SK-N-SH (cell line): Measurements from ENCODE around the gene MAGI2. TPM values are rescaled to one million over a fixed set of nuclear protein-coding genes. Genes with fewer than 3 reads are reported as not detected.

Experiments used
- CTCF ChIA-PET: fragments of 300-600, 350-600 bp; formaldehyde crosslinking; extraction: SDS; loops from one replicate; lab custom pipeline; 2021; lab: Yijun Ruan, JAX
- POLR2A ChIA-PET: fragments of 350-600 bp; sonication (Branson Sonifier 250); formaldehyde crosslinking; extraction: SDS; loops from one replicate; lab custom pipeline; 2020; ENCODE audit warnings: antibody characterized with exemption, inconsistent platforms; lab: Yijun Ruan, JAX
- DNase-seq: peaks from one replicate; pipeline ENCODE4 v3.0.0; 2012
- H2AFZ ChIP-seq: fragments of 200-600 bp; sonication (generic); 2 replicates; pipeline ENCODE4 v1.8.1; 2016; ENCODE audit warnings: antibody characterized with exemption, mild to moderate bottlenecking, low read depth
- H3F3A ChIP-seq: fragments of 200-600 bp; sonication (generic); replicated peaks from 2 replicates; pipeline ENCODE3; 2016; ENCODE audit warnings: antibody characterized with exemption, mild to moderate bottlenecking; ENCODE audit not compliant: insufficient read depth
- H3K27ac ChIP-seq, 2 experiments: fragments of 200-500 bp in 1 of 2; fragments of 200-600 bp in 1 of 2; sonication (Bioruptor generic) in 1 of 2; sonication (generic), shearing (Covaris generic) in 1 of 2; 2 replicates each; pipeline versions ENCODE4 v1.5.1 to v1.6.1; 2014 to 2016; ENCODE audit warnings: low read depth in 2 of 2, inconsistent platforms in 1 of 2, low read length in 1 of 2, mild to moderate bottlenecking in 1 of 2, mixed read lengths in 1 of 2
- H3K27me3 ChIP-seq: fragments of 200-600 bp; sonication (generic), shearing (Covaris generic); 2 replicates; pipeline ENCODE4 v1.6.1; 2016; ENCODE audit warnings: mixed run types; ENCODE audit not compliant: insufficient read depth
- H3K36me3 ChIP-seq, 2 experiments: fragments of 200-500 bp in 1 of 2; fragments of 200-600 bp in 1 of 2; sonication (Bioruptor generic) in 1 of 2; sonication (generic) in 1 of 2; replicated peaks in 1 of 2; 2 replicates each; pipeline versions ENCODE3 to v1.5.1; 2014 to 2016; ENCODE audit warnings: low read length in 1 of 2, mild to moderate bottlenecking in 1 of 2; ENCODE audit not compliant: insufficient read depth in 2 of 2, control insufficient read depth in 1 of 2
- H3K4me1 ChIP-seq, 2 experiments: fragments of 200-500 bp in 1 of 2; fragments of 200-600 bp in 1 of 2; sonication (Bioruptor generic) in 1 of 2; sonication (generic), shearing (Covaris generic) in 1 of 2; 2 replicates each; pipeline versions ENCODE4 v1.5.1 to v1.6.1; 2014 to 2016; ENCODE audit warnings: low read depth in 1 of 2, low read length in 1 of 2, mixed run types in 1 of 2; ENCODE audit not compliant: insufficient read depth in 2 of 2, control insufficient read depth in 1 of 2
- H3K4me2 ChIP-seq: fragments of 200-600 bp; sonication (generic), shearing (Covaris generic); 2 replicates; pipeline ENCODE4 v1.6.1; 2017; ENCODE audit warnings: mixed run types
- H3K4me3 ChIP-seq, 2 experiments: fragments of 200-500 bp in 1 of 2; fragments of 200-600 bp in 1 of 2; sonication (Bioruptor generic) in 1 of 2; sonication (generic), shearing (Covaris generic) in 1 of 2; 2 replicates each; pipeline versions ENCODE4 v1.5.1 to v1.8.1; 2014 to 2016; ENCODE audit warnings: low read depth in 2 of 2, inconsistent platforms in 1 of 2, low read length in 1 of 2, mild to moderate bottlenecking in 1 of 2, mixed read lengths in 1 of 2, moderate library complexity in 1 of 2
- H3K79me2 ChIP-seq: fragments of 200-600 bp; sonication (generic); 2 replicates; pipeline ENCODE4 v1.8.1; 2017; ENCODE audit warnings: mild to moderate bottlenecking; ENCODE audit not compliant: insufficient read depth
- H3K9ac ChIP-seq: fragments of 200-600 bp; sonication (generic); 2 replicates; pipeline ENCODE4 v1.6.1; 2017; ENCODE audit warnings: mixed run types
- H3K9me2 ChIP-seq: fragments of 200-600 bp; sonication (generic); 2 replicates; pipeline ENCODE4 v1.6.1; 2017; ENCODE audit warnings: mixed run types
- H3K9me3 ChIP-seq: fragments of 200-600 bp; sonication (generic); 2 replicates; pipeline ENCODE4 v1.6.1; 2017; ENCODE audit warnings: mixed run types, mild to moderate bottlenecking, moderate library complexity
- H4K20me1 ChIP-seq: fragments of 200-600 bp; sonication (generic); 2 replicates; pipeline ENCODE4 v1.6.1; 2017; ENCODE audit warnings: mild to moderate bottlenecking, mixed run types; ENCODE audit not compliant: insufficient read depth
- CTCF ChIP-seq: fragments of 200-600 bp; sonication (generic); IDR thresholded peaks from 2 replicates; pipeline ENCODE4 v1.6.1; 2017; ENCODE audit warnings: antibody characterized with exemption, mild to moderate bottlenecking, moderate library complexity
- EP300 ChIP-seq, 2 experiments: IDR thresholded peaks; 2 replicates each; pipeline versions ENCODE4 v1.4.0 to v1.6.1; 2012; ENCODE audit warnings: borderline replicate concordance in 1 of 2, low read depth in 1 of 2, low read length in 1 of 2
- EZH2phosphoT487 ChIP-seq: fragments of 200-600 bp; sonication (generic); IDR thresholded peaks from 2 replicates; pipeline ENCODE4 v1.6.1; 2017; ENCODE audit warnings: low read depth, mixed run types, mild to moderate bottlenecking, antibody characterized with exemption, moderate library complexity, borderline replicate concordance
- FOSL2 ChIP-seq: IDR thresholded peaks from 2 replicates; pipeline ENCODE4 v1.4.0; 2012; ENCODE audit warnings: low read depth, mild to moderate bottlenecking, moderate library complexity, borderline replicate concordance
- FOXJ3 ChIP-seq: sonication (generic); formaldehyde crosslinking; IDR thresholded peaks from 2 replicates; pipeline ENCODE4 v1.5.1; 2020; ENCODE audit warnings: mild to moderate bottlenecking, missing genetic modification reagents
- GABPA ChIP-seq: IDR thresholded peaks from 2 replicates; pipeline ENCODE4 v1.4.0; 2012; ENCODE audit warnings: low read depth, mild to moderate bottlenecking
- GATA2 ChIP-seq: sonication (generic); formaldehyde crosslinking; IDR thresholded peaks from 2 replicates; pipeline ENCODE4 v1.5.0; 2020; ENCODE audit warnings: mild to moderate bottlenecking, missing genetic modification reagents
- JUND ChIP-seq: IDR thresholded peaks from 2 replicates; pipeline ENCODE4 v1.4.0; 2012
- NFIC ChIP-seq: IDR thresholded peaks from 2 replicates; pipeline ENCODE4 v1.4.0; 2012; ENCODE audit warnings: borderline replicate concordance
- NRF1 ChIP-seq: IDR thresholded peaks from 2 replicates; pipeline ENCODE4 v1.6.1; 2012; ENCODE audit warnings: low read depth, mild to moderate bottlenecking, low read length
- PBX3 ChIP-seq: IDR thresholded peaks from 2 replicates; pipeline ENCODE4; 2012
- POLR2AphosphoS5 ChIP-seq: IDR thresholded peaks from 2 replicates; pipeline ENCODE4 v1.6.1; 2012; ENCODE audit warnings: low read depth, low read length
- RAD21 ChIP-seq: IDR thresholded peaks from 2 replicates; pipeline ENCODE4 v1.6.1; 2012; ENCODE audit warnings: mild to moderate bottlenecking, low read length
- RFX5 ChIP-seq: IDR thresholded peaks from 2 replicates; pipeline ENCODE4 v1.6.1; 2012; ENCODE audit warnings: mild to moderate bottlenecking, improper control_type of control experiment, low read length
- SIN3A ChIP-seq: IDR thresholded peaks from 2 replicates; pipeline ENCODE4 v1.6.1; 2012; ENCODE audit warnings: low read depth, mild to moderate bottlenecking, low read length, moderate library complexity, borderline replicate concordance
- SMC3 ChIP-seq: IDR thresholded peaks from 2 replicates; pipeline ENCODE4 v1.6.1; 2012; ENCODE audit warnings: low read depth, low read length, improper control_type of control experiment
- TEAD4 ChIP-seq: IDR thresholded peaks from 2 replicates; pipeline ENCODE4 v1.4.0; 2012; ENCODE audit warnings: mild to moderate bottlenecking, borderline replicate concordance; ENCODE audit not compliant: insufficient read depth
- USF2 ChIP-seq: fragments of 150-350 bp; IDR thresholded peaks from 2 replicates; pipeline ENCODE4 v1.6.1; 2017; ENCODE audit warnings: antibody characterized with exemption, low read length, low read depth, borderline replicate concordance
- YY1 ChIP-seq: IDR thresholded peaks from 2 replicates; pipeline ENCODE4 v1.4.0; 2012; ENCODE audit warnings: low read depth, mild to moderate bottlenecking
- WGBS: methylation state at CpG from one replicate; pipeline ENCODE4 v1.1.6; 2017; ENCODE audit warnings: low lambda C conversion rate; 5-methylcytosine and 5-hydroxymethylcytosine counted together
- polyA plus RNA-seq, 3 experiments: library from polyadenylated mRNA; depleted of rRNA; stranded (reverse); fragments of >200 nt; gene quantifications; 2 replicates each; pipeline ENCODE4 v1.2.3, GENCODE V29; 2012
- TF ChIP-seq, protein P1 (sequence below): IDR thresholded peaks from 2 replicates; pipeline ENCODE4 v1.4.0; 2012; ENCODE audit warnings: low read depth
- TF ChIP-seq, protein P2 (sequence below): IDR thresholded peaks from 2 replicates; pipeline ENCODE4 v1.4.0; 2012; ENCODE audit warnings: low read depth, borderline replicate concordance
- TF ChIP-seq, protein P3 (sequence below): fragments of 150-350 bp; IDR thresholded peaks from 2 replicates; pipeline ENCODE4 v1.6.1; 2016; ENCODE audit warnings: mild to moderate bottlenecking, low read depth, low read length

MAGI2 gene
- polyA plus RNA-seq, 1 of the 3 experiments (the other 2 are of a cell fraction), result 1.1 TPM

- TF ChIP-seq, protein P1, sequence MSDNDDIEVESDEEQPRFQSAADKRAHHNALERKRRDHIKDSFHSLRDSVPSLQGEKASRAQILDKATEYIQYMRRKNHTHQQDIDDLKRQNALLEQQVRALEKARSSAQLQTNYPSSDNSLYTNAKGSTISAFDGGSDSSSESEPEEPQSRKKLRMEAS, result no peak
- TF ChIP-seq SIN3A, result no peak
- TF ChIP-seq EP300 (IDR thresholded peaks at IDR 0.05; ENCODE audit: borderline replicate concordance in 1 of 2, low read depth in 1 of 2, low read length in 1 of 2), result no peak
- no peak for TF ChIP-seq GABPA
- no peak for TF ChIP-seq YY1
- TF ChIP-seq POLR2AphosphoS5, result no peak
Observed at GRCh38 chr7:78879206-78879605, 574.3 kb downstream of the MAGI2 start (continued).

GRCh38 chr7:78873117-78873516 lies 580.4 kb downstream of the MAGI2 start:
- H3K9me3 ChIP-seq, result no peaks in the 10 kb centered on the region
- WGBS, result 91% methylated on average over 5 of the region's 5 CpGs
- H3K27ac ChIP-seq, result no peak overlapping the region
- H3K4me2 ChIP-seq, result no peak overlapping the region
- H2AFZ ChIP-seq, result no peak overlapping the region
- H4K20me1 ChIP-seq, result no peaks in the 10 kb centered on the region
- H3K4me3 ChIP-seq, result no peak overlapping the region
- ChIA-PET CTCF (interaction anchor here (0.5 kb wide), 1 partner anchor 815 kb away, joined by 3 read pairs; no protein-coding TSS in a partner anchor), POLR2A (no interaction called here)
- TF ChIP-seq PBX3, result no peak
- no peak for TF ChIP-seq FOSL2
- TF ChIP-seq CTCF, result no peak
- TF ChIP-seq, protein P2, sequence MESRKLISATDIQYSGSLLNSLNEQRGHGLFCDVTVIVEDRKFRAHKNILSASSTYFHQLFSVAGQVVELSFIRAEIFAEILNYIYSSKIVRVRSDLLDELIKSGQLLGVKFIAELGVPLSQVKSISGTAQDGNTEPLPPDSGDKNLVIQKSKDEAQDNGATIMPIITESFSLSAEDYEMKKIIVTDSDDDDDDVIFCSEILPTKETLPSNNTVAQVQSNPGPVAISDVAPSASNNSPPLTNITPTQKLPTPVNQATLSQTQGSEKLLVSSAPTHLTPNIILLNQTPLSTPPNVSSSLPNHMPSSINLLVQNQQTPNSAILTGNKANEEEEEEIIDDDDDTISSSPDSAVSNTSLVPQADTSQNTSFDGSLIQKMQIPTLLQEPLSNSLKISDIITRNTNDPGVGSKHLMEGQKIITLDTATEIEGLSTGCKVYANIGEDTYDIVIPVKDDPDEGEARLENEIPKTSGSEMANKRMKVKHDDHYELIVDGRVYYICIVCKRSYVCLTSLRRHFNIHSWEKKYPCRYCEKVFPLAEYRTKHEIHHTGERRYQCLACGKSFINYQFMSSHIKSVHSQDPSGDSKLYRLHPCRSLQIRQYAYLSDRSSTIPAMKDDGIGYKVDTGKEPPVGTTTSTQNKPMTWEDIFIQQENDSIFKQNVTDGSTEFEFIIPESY, result no peak
- no peak for TF ChIP-seq JUND
- TF ChIP-seq FOXJ3 (CRISPR knock-in tag), result no peak
- no peak for TF ChIP-seq EZH2phosphoT487
- TF ChIP-seq POLR2AphosphoS5, result no peak
- no peak for TF ChIP-seq SMC3
- no peak for TF ChIP-seq TEAD4
- no peak for TF ChIP-seq RFX5
- TF ChIP-seq NRF1, result no peak
- TF ChIP-seq GABPA, result no peak
- TF ChIP-seq YY1, result no peak
- no peak for TF ChIP-seq GATA2 (CRISPR knock-in tag)
- no peak for TF ChIP-seq SIN3A
- TF ChIP-seq RAD21, result no peak
- TF ChIP-seq USF2, result no peak
- TF ChIP-seq, protein P3, sequence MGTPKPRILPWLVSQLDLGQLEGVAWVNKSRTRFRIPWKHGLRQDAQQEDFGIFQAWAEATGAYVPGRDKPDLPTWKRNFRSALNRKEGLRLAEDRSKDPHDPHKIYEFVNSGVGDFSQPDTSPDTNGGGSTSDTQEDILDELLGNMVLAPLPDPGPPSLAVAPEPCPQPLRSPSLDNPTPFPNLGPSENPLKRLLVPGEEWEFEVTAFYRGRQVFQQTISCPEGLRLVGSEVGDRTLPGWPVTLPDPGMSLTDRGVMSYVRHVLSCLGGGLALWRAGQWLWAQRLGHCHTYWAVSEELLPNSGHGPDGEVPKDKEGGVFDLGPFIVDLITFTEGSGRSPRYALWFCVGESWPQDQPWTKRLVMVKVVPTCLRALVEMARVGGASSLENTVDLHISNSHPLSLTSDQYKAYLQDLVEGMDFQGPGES, result no peak
- no peak for TF ChIP-seq NFIC
- H3K9me2 ChIP-seq, result no peaks in the 10 kb centered on the region
- H3F3A ChIP-seq, result no peaks in the 10 kb centered on the region
- no peaks in the 10 kb centered on the region for H3K36me3 ChIP-seq
- H3K27me3 ChIP-seq, result no peaks in the 10 kb centered on the region
- no peak overlapping the region for H3K9ac ChIP-seq
- DNase-seq, result no peak
- H3K79me2 ChIP-seq, result no peaks in the 10 kb centered on the region
- H3K4me1 ChIP-seq, result no peaks in the 10 kb centered on the region
